ENCODE data around the gene GTF2IRD1.

The GTF2IRD1 gene

DNA sequence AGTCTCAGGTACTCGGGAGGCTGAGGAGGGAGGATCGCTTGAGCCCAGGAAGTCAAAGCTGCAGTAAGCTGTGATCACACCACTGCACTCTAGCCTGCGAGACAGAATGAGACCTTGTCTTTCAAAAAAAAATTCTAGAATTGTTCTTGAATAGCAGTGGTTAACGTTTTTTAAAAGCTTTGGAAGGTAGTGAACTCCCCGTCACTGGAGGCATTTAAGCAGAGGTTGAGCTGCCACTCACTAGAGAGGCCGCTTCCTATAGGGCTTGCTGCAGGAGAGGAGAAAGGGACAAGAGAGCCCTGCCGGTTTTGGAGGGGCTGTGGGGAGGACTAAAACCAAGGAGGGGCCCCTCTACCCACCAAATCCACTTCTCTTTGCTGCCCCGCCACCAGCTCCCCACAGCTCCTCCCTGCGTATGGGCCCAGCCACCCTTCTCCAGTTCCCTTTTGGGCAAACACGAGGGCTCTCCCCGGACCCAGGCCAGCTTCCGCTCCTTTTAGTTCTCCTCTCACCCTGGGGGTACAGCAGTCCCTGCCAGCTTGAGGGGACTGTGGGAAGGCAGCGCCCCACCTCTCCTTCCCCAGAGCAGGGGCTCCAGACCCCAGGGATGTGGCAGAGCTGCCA, 116.9 kb downstream of the GTF2IRD1 start:
- DNase-seq = no peak

DNA sequence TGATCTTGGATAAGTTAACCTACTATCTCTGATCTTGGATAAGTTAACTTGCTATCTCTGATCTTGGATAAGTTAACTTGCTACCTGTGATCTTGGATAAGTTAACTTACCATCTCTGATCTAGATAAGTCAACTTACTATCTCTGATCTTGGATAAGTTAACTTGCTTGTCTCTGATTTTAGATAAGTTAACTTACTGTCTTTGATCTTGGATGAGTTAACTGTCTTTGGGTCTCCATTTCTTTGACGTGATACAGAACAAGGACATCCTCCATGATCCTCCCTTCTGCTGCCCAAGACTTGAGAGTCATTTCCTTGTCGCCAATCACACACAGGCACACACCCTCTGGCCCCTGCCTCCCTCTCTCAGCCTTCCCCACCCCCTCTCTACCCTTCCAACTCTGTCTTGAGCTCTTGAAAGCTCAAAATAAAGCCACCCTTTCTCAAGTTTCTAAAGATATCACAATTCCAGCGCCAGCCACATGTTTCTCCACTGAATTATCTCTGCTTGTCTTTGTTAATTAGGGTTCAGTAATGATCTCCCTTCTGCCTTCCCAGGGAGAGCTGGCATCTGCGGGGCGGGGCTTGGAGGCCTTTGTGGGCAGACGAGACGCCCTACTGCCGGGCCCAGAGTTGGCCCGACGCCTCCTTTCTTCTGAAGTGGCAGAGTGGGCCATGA, 118.7 kb downstream of the GTF2IRD1 start:
- no peak for DNase-seq

DNA sequence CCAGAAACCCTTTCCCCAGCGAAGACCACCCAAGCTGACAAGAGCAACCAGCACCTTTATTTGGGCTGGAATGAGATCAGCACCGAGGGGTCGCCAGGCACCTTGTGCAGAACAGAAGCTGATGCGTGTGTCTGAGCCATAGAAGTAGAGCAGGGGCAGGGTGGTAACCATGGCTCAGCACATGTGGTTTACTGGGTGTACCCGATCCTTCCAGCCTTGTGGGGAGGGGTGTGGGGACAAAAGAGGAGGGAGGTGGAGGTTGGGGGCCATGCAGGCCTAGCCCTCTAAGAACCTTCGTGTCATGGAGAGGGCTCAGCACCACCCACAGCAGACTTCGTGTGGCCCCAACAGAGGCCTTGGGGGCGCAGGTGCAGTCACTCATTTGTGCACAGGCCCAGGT, 119.8 kb downstream of the GTF2IRD1 start:
- no peak for DNase-seq

DNA sequence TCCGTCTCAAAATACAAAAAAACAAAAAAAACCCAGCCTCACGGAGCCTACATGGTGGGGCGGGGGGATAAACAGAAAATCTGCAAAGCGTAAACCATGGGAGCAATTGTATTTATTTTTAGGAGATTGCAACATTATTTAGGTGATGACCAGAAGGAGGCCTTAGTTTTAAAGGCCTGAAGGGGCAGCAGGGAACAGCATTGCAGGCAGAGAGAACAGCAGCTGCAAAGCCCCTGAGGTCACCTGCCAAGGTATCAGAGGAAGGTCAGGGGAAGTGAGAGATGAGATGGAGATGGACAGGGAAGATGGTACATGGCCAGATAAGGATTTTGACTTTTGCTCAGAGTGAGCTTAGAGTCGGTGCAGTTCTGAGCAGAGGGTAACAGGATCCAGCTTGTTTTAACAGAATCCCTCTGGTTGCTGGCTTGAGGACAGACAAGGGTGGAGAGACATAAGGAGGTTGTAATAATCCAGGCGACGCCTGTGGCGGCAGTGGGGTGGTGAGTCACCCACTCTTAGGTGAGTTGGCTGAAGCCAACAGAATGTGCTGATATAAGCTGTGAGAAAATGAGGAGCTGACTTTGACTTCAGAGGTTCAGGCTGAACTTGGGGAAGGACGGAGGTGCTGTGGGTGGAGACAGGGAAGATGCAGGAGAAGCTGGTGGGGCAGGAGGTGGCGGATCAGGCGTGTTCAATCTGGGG, 121.5 kb downstream of the GTF2IRD1 start:
- DNase-seq = peak; percentile 40

DNA sequence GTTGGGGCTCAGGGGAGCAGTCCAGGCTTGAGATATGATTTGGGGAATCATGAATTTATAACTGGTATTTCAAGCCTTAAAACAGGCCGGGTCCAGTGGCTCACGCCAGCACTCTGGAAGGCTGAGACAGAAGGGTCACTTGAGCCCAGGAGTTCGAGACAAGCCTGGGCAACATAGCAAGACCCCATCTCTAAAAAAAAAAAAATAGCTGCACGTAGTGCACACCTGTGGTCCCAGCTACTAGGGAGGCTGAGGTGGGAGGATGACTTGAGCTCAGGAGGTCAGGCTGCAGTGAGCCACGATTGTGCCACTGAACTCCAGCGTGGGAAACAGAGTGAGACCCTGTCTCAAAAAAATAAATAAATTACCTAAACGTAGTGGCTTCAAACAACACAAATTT, 122.1 kb downstream of the GTF2IRD1 start:
- no peak for DNase-seq

DNA sequence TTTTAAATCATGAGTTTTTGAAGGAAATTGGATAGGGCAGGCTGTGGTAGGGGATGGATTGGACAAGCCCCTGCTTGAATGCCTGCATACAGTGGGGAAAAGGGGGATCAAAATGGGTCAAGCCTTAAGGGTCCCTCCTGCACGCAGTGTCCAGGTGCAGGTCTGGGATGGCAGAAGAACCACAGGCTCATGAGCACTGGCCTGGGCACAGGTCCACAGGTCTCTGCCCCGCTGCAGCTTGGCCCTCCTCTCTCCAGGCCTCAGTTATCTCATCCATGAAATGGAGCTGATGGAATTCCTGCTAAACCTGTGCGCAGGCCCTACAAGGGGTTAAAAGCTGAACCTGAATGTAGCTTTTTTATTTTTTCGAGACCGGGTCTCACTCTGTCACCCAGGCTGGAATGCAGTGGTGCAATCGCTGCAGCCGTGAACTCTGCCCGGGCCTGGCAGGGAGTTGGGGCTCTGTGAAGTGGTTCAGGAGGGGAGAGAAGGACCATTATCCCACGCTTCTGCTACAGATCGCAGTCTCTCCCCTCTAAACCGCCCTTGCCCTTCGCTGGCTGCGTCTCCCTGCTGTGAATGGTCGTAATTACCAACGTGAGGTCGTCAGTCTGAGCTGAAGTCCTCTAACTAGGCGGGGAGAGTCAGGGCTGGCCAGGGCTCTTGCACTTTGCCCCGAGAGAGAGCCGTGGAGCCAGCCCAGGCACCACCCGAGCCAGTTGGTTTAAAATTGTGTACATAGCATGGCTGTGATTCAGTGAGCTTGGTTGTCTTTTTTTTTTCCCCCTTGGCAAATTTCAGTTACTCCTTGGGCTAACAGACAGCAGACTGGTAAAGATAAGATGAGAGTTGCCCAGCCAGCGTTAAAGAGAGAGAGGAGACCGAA, 126.3 kb downstream of the GTF2IRD1 start:
- no peak for DNase-seq

DNA sequence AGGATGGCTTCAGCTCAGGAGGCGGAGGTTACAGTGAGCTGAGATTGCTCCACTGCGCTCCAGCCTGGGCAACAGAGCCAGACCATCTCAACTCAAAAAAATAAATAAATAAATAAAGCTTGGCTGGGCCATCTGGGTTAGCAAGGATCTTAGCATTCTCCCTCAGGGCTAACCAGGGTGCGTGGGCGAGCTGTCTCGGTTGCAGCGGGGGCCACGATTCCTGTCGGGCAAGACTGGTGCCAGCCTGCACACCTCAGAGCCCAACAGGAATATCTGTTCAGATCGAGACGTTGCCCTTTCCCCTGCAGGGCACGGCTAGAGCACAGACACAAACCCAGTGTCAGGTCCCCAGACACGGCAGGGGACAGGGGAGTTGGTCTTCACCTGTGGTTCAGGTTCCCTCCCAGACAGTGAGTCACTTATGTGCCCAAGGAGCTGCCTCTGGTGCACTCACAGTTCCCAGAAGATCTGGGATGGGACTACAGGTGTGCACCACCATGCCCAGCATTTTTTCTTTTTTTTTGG, 128.3 kb downstream of the GTF2IRD1 start:
- DNase-seq = no peak

DNA sequence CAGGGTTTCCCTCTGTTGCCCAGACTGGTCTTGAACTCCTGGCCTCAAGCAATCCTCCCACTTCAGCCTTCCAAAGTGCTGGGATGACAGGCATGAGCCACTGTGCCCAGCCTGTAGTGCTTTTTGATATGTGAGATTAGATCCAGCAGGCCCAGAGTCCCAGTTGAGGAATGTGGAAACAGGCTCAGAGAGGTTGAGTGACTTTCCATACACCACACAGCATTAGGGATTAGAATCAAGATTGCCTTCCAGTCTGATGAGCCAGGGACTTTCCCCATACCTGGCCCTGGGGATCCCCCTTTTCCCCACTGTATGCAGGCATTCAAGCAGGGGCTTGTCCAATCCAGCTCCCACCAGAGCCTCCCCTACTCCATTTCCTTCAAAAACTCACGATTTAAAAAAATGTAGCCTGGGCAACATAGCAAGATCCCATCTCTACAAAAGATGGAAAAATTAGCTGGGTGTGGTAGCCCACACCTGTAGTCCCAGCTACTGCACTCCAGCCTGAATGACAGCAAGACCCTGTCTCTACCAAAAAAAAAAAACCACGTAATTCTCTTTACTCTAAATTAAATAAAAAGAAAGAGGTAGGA, 128.8 kb downstream of the GTF2IRD1 start:
- DNase-seq = no peak

DNA sequence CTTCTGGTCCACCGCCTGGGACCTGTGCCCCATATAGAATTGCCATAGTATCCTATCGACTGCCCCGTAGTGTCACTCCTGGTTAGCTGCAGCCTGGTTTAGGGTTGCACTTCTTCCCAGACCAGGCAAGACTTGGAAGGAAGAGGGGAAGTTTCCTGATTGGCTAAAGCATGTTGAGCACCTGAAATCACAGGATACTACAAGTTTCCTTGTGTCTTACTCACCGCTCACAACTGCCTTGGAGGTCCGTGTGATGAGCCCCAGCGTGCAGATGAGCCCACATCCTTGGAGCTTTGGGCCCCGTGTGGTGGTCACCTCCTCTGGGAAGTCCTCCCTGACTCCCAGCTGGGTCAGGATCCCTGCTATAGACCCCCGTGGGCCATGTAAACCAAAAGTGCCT, 129.9 kb downstream of the GTF2IRD1 start:
- DNase-seq = no peak

DNA sequence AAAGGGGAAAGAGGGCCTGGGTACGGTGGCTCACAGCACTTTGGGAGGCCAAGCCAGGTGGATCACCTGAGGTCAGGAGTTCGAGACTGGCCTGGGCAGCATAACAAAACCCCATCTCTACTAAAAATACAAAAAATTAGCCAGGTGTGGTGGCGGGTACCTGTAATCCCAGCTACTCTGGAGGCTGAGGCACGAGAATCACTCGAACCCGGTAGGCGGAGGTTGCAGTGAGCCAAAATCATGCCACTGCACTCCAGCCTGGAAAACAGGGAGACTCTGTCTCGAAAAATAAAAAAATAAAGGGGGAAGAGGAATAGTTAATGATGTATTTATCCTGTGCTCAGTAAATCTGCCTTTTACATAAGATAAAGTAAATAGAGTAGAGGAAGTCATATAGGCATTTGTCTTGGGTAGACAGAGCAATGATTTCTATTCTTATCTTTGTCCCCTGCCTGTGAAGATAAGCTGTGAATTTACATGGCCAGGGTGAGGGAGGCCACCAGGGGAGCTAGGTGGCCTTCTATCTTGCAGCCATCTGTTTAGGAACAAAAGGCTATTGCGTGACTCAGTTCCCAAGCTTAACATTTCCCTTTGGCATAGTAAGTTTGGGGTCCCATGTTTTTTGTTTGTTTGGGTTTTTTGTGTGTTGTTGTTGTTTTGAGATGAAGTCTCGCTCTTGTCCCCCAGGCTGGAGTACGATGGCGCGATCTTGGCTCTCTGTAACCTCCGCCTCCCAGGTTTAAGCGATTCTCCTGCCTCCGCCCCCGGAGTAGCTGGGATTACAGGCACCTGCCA, 130.7 kb downstream of the GTF2IRD1 start:
- no peak for DNase-seq

DNA sequence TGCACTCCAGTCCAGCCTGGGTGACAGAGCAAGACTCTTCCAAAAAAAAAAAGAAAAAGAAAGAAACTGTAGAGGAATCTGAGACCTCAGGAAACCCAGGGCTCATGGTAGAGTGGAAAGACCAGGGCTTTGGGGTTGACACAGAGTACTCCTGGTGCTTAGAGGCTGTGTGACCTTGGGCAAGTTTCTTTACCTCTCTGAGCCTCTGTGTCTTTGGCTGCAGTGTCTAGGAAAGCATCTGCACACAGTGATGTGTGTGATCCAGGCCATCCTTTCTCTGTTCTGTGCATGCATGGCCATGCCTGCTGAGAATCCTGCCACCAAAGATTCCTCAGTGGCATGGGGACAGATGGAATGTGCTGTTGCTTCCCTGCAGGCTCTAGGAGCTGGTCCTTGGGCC, 132.1 kb downstream of the GTF2IRD1 start:
- no peak for DNase-seq

DNA sequence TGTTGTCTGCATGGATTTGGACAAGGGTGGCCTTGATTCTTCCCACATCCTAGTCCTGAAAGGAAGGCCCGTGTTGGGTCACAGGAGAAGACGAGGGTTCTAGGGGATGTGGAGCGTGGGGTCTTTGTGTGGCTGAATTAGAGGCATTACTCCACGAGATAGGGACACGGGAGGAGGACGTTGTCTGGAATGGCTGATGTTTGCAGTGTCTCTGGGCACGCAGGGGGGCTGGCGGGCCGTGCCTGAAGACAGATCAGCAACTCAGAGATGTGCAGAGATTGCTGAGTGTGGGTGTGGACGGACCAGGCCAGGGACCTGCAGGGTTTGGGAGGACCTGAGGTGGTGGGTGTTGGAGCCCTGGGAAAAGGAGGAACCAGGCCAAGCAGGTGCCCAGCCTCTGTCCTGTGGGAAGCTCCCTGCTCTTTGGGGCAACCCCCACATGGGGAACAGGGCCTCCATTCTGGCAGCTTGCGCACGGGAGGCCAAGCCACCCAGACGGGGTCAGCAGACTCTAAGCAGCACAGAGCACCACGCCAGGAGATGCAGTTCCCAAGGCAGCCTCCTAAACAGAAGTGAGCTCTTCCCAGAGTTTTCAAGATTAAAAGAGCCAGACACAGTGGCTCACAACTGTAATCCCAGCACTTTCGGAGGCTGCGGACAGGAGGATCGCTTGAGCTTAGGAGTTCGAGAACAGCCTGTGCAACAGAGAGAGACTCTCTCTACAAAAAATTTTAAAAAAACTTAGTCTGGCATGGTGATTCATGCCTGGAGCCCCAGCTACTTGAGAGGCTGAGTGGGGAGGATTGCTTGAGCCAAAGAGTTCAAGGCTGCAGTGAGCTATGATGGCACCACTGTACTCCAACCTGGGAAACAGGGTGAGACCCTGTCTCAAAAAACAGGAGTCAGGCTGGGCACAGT, 132.8 kb downstream of the GTF2IRD1 start:
- no peak for DNase-seq

DNA sequence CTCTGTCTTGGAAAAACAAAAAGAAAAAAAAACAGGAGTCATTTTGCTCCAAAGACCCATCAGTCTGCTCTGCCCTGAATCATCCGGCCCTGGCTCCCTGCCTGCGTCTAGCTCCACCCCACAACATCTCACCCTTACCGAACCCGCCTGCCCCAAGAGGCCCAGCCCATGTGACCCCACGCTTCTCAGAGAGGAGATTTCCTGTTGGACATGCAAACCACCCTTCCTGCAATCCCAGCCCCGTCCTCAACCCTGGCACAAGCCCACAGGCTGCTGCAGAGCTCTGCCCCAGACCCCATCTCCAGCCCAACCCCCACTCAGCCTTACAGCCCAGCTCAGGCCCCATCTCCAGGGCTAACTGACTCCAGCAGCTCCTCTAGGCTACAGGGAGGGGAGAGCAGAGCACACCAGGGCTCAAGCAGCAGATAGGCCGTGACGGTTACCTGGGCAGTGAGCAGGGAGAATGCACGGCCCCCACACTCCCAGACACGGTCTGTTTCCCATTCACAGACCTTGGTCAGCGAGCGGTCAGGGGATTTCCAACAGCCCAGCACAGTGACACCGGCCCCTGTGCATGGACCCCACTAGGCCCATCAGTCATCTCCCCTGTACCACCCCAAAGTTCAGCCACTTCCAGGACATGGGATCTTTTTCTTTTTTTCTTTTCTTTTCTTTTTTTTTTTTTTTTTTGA, 133.9 kb downstream of the GTF2IRD1 start:
- peak; percentile 88 for DNase-seq

DNA sequence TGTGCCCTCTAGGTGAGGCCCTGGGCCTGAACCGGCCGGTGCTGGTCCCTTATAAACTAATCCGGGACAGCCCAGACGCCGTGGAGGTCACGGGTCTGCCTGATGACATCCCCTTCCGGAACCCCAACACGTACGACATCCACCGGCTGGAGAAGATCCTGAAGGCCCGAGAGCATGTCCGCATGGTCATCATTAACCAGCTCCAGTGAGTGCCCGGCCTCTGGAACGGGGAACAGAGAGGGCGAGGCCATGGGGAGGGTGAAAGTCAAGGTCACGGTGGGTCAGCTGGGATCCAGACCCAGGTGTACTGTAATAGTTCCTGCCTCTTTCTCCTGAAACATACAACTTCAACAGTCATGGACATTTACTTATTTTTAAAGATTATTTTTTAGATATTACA, 137.1 kb downstream of the GTF2IRD1 start:
- DNase-seq = no peak

DNA sequence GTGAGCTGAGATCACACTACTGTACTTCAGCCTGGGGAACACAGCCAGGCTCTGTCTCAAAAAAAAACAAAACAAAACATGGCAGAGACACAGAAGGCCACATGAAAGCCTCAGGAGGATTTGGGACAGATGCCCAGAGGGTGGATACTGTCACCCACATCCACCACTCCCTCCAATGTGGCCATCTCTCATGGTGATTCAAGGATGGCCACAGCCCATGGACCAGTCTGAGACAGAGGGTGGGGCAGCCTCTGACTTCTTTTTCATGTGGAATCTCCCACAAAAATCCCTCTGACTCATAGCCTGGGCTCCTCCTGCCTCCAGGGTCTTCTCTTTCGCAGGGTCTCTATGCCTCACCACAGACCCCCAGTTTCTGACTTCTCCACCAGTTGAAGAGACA, 144.9 kb downstream of the GTF2IRD1 start:
- peak; percentile 26 for DNase-seq

DNA sequence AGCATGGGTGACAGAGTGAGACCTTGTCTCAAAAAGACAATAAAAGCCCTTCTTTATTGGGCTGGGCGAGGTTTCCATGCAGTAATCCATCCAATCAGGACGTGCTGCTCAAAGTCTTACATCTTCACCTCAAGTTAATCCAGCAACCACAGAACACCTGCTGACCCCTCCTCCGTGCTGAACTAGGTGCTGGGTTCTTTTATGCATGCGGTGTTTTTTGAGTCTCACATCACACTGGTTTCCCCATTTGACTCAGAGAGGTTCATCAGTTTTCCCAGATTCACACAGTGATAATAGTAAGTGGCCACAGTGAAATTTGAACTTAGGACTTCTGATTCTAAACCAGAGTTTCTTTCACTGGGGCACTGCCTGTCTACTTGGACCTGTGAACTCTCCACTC, 145.5 kb downstream of the GTF2IRD1 start:
- DNase-seq = no peak

DNA sequence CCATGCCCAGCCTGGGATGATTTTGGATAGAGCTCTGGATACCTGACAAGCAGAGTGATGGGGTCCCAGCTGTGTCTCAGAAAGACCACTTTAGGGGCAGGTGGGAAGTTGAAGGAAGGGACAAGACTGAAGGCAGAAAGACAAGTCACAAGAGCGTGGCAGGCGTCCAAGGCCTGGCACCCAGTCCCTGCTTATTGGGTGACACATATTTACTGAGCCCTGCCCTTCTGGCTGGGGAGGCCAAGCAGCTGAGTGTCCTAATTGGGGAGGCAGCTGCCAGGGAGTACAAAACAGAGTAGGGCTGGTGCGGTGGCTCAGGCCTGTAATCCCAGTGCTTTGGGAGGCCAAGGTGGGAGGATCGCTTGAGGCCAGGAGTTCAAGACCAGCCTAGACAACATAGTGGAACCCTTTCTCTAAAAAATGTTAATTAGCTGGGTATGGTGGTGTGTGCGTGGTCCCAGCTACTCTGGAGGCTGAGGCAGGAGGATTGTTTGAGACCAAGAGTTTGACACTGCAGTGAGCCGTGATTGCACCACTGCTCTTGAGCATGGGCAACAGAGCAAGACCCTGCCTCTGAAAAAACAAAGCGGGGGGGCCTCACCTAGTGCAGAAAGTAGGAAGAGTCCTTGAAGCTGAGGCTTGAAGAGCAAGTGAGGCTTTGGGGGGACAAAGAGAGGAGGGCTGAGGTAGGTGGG, 150.8 kb downstream of the GTF2IRD1 start:
- DNase-seq = no peak

DNA sequence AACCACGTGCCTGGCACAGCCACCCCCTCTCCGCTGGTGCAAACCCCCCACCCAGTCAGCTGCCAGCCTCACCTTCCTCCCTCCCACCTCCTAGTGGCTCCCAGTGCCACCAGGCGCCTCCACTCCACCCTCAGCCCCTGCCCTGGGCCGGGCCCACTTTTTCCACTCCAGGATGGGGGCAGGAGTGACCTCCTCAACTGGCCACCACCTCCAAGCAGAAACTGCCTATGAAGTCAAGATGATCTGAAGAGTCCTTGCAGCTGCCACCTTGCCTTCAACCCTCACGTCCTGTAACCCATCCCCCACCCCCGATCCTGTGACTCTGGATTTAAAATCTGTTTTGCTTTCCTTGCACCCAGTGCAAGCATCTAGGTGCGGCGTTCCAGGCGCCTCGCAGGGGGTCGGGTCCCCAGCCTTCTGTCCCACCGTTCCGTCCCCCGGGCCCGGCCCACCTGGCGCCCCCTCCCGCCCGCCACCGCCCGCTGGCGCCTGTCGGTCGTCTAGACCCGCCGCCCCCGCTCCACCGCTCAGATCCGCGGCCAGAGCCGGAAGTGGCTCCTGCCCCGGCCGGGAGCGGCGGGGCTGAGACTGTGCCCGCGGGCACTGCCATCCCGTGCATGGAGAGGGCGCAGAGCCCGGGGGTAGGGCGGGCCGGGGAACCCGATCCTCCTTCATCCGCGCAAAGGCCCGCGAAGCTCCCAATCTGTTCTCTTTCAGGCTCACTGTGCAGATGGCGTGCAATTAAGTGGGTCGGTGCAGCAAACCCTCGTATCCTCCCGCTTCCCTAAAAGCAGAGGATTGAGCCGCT, 152.6 kb downstream of the GTF2IRD1 start:
- DNase-seq = no peak

Measured in fibroblast of skin of right quadriceps (primary cell).